LoVo (cell line): ENCODE measurements around the gene ASTL.

Experiments
- DNase-seq: peaks from one replicate; pipeline ENCODE4 v3.0.0-alpha.2; 2016; ENCODE audit warnings: low spot score

ASTL gene

DNA sequence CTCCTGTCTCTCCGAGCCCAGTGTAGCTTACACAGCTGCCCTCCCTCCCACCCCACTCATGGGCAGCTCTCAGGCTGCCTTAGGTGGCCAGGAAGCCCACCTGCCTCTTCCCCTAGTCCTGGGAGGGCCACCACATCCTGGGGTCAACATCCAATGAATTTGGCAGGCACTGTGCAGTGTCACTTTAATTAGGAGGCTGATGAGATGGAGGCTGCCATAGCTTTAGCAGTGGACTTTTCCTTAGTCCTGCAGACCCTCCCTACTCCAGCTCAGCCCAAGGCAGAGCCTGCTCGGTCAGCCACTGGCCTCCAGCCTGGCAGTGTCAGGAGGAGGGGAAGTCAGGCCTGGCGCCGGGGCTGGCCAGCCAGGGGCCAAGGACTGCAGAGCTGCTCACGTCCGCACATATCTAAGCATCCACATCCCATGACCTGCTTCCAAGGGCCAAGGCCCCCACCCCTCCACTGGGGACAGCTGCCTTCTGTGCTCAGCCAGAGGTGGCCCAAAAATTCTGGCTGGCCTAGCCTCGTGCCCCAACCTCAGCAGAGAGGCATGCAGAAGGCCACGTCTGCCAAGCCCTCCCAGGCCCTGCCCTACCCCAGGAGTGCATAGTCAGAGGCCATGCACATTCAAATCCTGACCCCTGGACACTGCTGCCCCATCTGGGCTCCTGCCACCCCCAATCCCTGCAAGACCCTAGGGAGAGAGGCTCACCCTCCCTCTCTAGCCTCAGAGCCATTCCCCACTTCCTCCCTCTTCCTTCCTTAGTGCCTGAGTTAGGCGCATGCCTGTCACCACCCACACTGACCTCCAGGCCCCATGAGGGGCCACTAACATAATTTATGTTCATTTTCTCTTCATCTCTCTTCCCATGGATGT, 55.0 kb downstream of the ASTL start:
- DNase-seq: no peak

GRCh38 chr2:96082211-96083063, 55.9 kb downstream of the ASTL start:
- DNase-seq: no peak

- no peak for DNase-seq
These were observed 57.3 kb downstream of the ASTL start for GRCh38 chr2:96081042-96081441.

DNA sequence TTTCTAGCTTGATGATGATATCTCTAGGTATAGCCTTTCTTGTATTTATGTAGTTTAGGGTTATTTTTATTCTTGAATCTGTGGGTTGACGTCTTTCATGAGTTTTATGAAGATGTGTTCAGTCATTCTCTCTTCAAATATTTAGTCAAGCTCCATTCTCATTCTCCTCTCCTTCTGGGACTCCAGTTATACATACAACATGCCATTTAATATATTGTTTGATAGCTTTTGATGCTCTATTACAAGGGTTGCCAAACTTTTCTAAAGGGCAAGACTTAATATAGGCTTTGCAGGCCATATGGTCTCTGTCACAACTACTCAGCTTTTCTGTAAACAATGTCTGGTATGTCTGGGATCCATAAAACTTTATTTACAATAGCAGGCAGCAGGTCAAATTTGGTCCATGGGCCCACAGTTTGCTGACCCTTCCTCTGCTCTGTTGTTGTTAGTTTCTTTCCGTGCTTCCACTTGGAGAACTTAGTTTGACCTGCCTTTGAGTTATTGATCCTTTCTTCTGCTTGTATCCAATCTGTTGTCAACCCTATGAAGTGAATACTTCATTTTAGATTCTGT, 63.0 kb downstream of the ASTL start:
- DNase-seq: no peak

- DNase-seq: no peak
These were observed 64.1 kb downstream of the ASTL start for GRCh38 chr2:96074156-96074555.

DNA sequence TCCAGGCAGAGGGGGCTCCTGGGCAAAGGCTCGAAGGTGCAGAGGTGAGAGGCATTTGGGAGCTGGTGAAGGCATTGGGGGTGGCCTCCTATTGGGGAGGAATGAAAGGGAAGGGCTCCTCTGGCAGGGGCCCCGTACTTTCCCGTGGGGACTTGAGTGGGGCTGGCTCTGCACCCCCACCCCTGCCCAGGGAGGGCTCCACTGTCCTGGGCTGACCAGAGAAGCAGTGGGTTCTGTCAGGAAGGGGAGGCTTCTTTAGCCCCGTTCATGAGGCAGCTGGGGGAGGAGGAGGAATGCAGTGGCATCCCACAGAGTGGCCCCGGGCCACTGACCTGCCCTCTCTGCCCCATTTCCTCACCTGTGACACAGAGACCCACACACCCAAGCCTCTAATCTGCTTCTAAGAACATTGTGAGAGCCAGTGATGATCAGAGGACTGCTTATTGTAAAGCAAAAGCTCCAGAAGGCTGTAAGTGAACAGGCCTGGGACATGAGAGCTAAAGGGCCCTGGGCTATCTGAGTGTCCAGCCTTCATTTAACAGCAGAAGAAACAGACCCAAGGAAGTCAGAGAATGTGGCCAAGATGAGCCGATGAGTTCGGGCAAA, 65.0 kb downstream of the ASTL start:
- DNase-seq: no peak
